Esophagus squamous epithelium (tissue), 5 donors: Measurements from ENCODE around the gene CD209. TPM values are rescaled to one million over a fixed set of nuclear protein-coding genes. Genes with fewer than 3 reads are reported as not detected.

Source experiments
- DNase-seq: peaks from one replicate; lab custom pipeline; 2025; lab: John Stamatoyannopoulos, UW
- H3K27ac ChIP-seq, 4 donors: fragments of 200-600 bp; sonication (generic); one replicate each; pipeline ENCODE4 v1.5.1; 2016 to 2019; ENCODE audit warnings: mild to moderate bottlenecking in 1 of 4
- H3K27me3 ChIP-seq, 4 donors: fragments of 200-600 bp; sonication (generic); 1 replicate in 3 of 4; 2 replicates in 1 of 4; pipeline versions ENCODE4 v1.5.1 to v1.6.0; 2017 to 2021; ENCODE audit warnings: antibody characterized with exemption in 1 of 4
- H3K36me3 ChIP-seq, 3 donors: fragments of 200-600 bp; sonication (generic); one replicate each; pipeline ENCODE4 v1.5.1; 2016 to 2019
- H3K4me1 ChIP-seq, 3 donors: fragments of 200-600 bp; sonication (generic); one replicate each; pipeline ENCODE4 v1.5.1; 2017 to 2019
- H3K4me3 ChIP-seq, 4 donors: fragments of 200-600 bp; sonication (generic); 1 replicate in 3 of 4; 2 replicates in 1 of 4; pipeline ENCODE4 v1.5.1; 2016 to 2019; ENCODE audit warnings: mild to moderate bottlenecking in 2 of 4, moderate library complexity in 1 of 4
- H3K9me3 ChIP-seq, 3 donors: fragments of 200-600 bp; sonication (generic); one replicate each; pipeline ENCODE4 v1.5.1; 2016 to 2019
- POLR2A ChIP-seq, 4 donors: fragments of 450-650 bp; IDR thresholded peaks; one replicate each; pipeline ENCODE4 v1.6.1; 2017; ENCODE audit warnings: antibody characterized with exemption in 4 of 4, mild to moderate bottlenecking in 4 of 4, moderate library complexity in 3 of 4
- WGBS, 2 donors: methylation state at CpG; one replicate each; pipeline ENCODE4 v1.1.5; 2018; 5-methylcytosine and 5-hydroxymethylcytosine counted together
- intact Hi-C: fragments of 100-400 bp; cut with DNase I; formaldehyde crosslinking; loops from one replicate; pipeline ENCODE4 v1.15.0; 2022
- total RNA-seq, 4 donors: library from RNA; depleted of rRNA; stranded (reverse); fragments of >200 nt; gene quantifications; one replicate each; pipeline ENCODE4 v1.1.0, GENCODE V29; 2016
- TF ChIP-seq, protein P1 (sequence below), 6 experiments: fragments of 450-650 bp in 4 of 6; fragments of 200-600 bp in 2 of 6; sonication (generic) in 2 of 6; IDR thresholded peaks; one replicate each; pipeline ENCODE4 v1.5.1; 2016 to 2019; ENCODE audit warnings: antibody characterized with exemption in 6 of 6, mild to moderate bottlenecking in 4 of 6, moderate library complexity in 4 of 6
- donor health status: DM: yes; HTN: yes; CAD: no.

The CD209 gene
- total RNA-seq, 4 donors from 2014 or later = 0.40 to 4.9 (median 4.0) TPM; not detected in 1

DNA sequence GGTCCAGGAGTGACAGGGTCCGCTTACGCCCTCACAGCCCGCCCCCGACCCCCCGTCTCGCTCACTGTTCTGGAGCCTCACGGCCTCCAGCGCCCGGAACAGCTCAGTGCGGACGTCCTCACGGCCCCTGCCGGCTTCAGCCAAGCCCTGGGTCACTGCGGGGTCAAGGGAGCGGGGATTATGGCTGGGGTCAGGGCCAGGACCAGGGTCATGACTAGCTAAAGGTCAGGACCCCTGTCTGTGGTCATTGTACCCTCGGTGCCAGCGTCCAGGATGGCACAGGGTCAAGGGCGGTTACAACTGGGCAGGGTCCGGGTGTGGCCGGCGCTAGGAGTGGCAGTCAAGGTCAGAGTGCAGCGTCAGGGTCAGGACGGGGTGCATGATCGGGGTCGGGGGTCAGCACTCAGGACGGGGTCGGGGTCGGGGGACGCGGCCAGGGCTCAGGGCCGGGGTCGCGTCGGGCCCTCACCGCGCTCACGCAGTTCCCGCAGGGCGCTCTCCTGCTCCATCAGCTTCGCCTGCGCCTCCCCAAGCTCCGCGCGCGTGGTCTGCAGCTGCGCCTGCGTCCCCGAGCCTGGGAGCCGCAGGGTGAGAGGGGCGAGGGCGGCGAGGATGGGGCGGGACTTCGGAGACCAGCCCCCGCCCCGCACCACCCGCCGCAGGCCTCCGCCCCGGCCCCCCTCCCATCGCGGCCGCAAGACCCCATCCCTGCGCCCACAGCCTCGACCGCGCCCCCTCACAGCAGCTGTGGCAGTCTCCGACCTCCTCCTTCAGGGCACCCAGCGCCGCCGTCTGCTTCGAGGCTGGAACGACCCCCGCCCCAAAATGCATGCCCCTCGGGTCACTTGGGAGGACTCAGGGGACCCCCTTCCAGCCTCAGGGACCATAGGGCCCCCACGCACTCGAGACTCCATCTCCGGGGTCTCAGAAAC is 16.8 kb downstream of the CD209 start:
- no peak for TF ChIP-seq POLR2A (IDR thresholded peaks at IDR 0.05)
- TF ChIP-seq, protein P1, sequence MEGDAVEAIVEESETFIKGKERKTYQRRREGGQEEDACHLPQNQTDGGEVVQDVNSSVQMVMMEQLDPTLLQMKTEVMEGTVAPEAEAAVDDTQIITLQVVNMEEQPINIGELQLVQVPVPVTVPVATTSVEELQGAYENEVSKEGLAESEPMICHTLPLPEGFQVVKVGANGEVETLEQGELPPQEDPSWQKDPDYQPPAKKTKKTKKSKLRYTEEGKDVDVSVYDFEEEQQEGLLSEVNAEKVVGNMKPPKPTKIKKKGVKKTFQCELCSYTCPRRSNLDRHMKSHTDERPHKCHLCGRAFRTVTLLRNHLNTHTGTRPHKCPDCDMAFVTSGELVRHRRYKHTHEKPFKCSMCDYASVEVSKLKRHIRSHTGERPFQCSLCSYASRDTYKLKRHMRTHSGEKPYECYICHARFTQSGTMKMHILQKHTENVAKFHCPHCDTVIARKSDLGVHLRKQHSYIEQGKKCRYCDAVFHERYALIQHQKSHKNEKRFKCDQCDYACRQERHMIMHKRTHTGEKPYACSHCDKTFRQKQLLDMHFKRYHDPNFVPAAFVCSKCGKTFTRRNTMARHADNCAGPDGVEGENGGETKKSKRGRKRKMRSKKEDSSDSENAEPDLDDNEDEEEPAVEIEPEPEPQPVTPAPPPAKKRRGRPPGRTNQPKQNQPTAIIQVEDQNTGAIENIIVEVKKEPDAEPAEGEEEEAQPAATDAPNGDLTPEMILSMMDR (IDR thresholded peaks at IDR 0.05) = no peak
- no peak for DNase-seq
- H3K27me3 ChIP-seq = peaks cover 5 to 86% (median 12%) of the 10 kb centered on the region in 4 donors
- no peaks in the 10 kb centered on the region for H3K9me3 ChIP-seq
- no peaks in the 10 kb centered on the region for H3K36me3 ChIP-seq
- 0 to 15% methylated on average over 2 to 4 of the region's 78 CpGs for WGBS, 2 donors
- H3K4me3 ChIP-seq = peak overlapping the region in 1 of 4 donors; percentile 15
- peaks cover 0 to 8% (median 3%) of the 10 kb centered on the region in 3 donors for H3K4me1 ChIP-seq
- intact Hi-C loops = no loop called here
- H3K27ac ChIP-seq = no peak overlapping the region

DNA sequence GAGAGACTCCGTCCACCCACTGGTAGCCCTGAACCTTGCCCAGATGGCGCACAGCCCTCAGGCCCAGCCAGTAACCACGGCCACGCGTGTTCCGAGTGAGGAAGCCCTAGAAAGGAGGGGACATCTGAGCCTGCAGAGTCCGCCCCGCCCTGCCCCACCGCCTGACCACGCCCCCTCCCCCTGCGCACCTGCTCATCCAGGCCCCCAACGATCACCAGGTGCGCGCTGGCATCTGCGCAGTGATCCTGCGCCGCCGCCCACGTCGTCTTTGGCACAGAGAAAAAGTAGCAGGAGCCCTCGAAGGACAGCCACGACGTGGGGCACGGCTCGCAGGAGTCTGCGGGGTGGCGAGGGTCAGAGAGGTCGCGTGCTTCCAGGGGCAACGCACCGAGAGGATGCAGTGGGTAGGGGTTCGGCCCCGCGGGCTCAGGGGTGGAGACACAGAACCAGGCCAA is 17.5 kb downstream of the CD209 start:
- H3K27ac ChIP-seq = no peak overlapping the region
- H3K36me3 ChIP-seq = no peaks in the 10 kb centered on the region
- no peaks in the 10 kb centered on the region for H3K9me3 ChIP-seq
- H3K27me3 ChIP-seq = peaks cover 5 to 92% (median 12%) of the 10 kb centered on the region in 4 donors
- 6 to 8% methylated on average over 2 to 6 of the region's 34 CpGs for WGBS, 2 donors
- H3K4me3 ChIP-seq = peak overlapping the region in 1 of 4 donors; percentile 15
- peaks cover 0 to 8% (median 3%) of the 10 kb centered on the region in 3 donors for H3K4me1 ChIP-seq
- no peak for DNase-seq
- intact Hi-C loops = no loop called here
- TF ChIP-seq, protein P1 (IDR thresholded peaks at IDR 0.05) = no peak
- no peak for TF ChIP-seq POLR2A (IDR thresholded peaks at IDR 0.05)

DNA sequence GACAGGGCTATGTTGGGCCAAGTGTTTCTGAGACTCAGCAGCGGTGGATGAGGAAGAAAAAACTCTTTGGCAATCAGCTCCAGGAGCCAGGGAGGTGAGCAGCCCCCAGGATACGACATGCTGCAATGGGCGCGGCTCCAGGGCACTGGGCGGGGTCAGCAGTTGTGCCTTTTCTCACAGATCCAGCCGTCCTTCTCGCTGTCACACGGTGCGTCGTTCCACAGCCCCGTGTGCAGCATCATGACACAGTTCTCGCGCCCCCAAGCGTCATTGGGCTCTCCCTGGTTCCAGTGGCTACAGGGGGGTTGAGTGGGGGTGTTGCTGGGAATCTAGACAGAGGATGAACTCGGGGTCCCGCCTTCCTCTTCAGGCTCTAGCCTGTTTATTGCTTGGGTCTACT is 18.1 kb downstream of the CD209 start:
- Histone ChIP-seq H3K27ac (no peak overlapping the region), H3K27me3 (peaks cover 5 to 93% (median 12%) of the 10 kb centered on the region in 4 donors), H3K4me1 (peaks cover 0 to 8% (median 3%) of the 10 kb centered on the region in 3 donors), H3K9me3 (no peaks in the 10 kb centered on the region), H3K4me3 (no peak overlapping the region), H3K36me3 (no peaks in the 10 kb centered on the region)
- intact Hi-C loops = no loop called here
- TF ChIP-seq POLR2A (IDR thresholded peaks at IDR 0.05) = no peak
- TF ChIP-seq, protein P1 (IDR thresholded peaks at IDR 0.05) = no peak
- WGBS, 2 donors = 7 to 24% methylated on average over 4 to 10 of the region's 16 CpGs
- DNase-seq = no peak

DNA sequence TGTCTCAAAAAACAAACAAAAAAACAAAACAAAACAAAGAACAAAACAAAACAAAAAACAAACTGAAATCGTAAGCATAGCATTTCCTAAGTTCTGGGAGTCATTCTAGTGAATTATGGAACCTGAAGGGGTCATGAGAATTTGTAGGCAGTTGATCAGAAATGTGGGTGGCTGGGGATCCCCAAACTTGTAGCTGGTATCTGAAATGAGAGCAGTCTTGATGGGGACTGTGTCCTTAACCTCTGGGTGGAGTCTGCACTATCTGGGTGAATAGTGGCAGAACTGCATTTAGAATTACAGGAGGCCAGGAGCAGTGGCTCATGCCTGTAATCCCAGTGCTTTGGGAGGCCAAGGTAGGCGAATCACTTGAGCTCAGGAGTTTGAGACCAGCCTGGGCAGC is 21.5 kb downstream of the CD209 start:
- TF ChIP-seq POLR2A (IDR thresholded peaks at IDR 0.05) = no peak
- TF ChIP-seq, protein P1 (IDR thresholded peaks at IDR 0.05) = no peak
- Histone ChIP-seq H3K27me3 (peaks cover under 1 to 91% (median 12%) of the 10 kb centered on the region in 4 donors), H3K27ac (no peak overlapping the region), H3K36me3 (no peaks in the 10 kb centered on the region), H3K4me3 (no peak overlapping the region), H3K4me1 (peaks cover 0 to 8% (median 3%) of the 10 kb centered on the region in 3 donors), H3K9me3 (no peaks in the 10 kb centered on the region)
- intact Hi-C loops = no loop called here
- 42 to 43% methylated on average over 2 of the region's 2 CpGs for WGBS, 2 donors
- no peak for DNase-seq

DNA sequence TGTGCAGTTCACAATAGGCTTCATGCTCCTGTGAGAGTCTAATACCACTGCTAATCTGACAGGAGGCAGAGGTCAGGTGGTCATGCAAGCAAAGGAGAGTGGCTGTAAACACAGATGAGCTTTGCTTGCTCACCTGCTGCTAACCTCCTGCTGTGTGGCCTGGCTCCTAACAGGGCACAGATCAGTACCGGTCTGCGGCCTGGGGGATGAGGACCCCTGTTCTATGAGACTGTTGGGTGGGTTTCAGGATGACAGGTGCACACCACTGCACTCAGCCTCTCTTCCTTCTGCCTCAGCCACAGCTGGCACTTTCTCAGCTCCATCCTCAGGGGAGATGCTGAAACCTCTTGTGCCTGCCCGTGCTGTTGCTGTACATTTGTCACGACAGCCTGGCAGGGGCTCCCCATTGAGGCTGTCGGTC is 25.1 kb downstream of the CD209 start:
- H3K36me3 ChIP-seq = no peaks in the 10 kb centered on the region
- WGBS, 2 donors = 52 to 59% methylated on average over 4 of the region's 5 CpGs
- H3K27ac ChIP-seq = no peak overlapping the region
- peaks cover 0 to 8% (median 0%) of the 10 kb centered on the region in 3 donors for H3K9me3 ChIP-seq
- no peak for DNase-seq
- H3K27me3 ChIP-seq = peaks cover 0 to 75% (median 0%) of the 10 kb centered on the region in 4 donors
- intact Hi-C loops = no loop called here
- H3K4me3 ChIP-seq = no peak overlapping the region
- TF ChIP-seq, protein P1 (IDR thresholded peaks at IDR 0.05) = no peak
- TF ChIP-seq POLR2A (IDR thresholded peaks at IDR 0.05) = no peak
- H3K4me1 ChIP-seq = no peaks in the 10 kb centered on the region
